Suppressor macrophage treated with lipopolysaccharide for 1 hour (primary cell): ENCODE results near the gene SYNDIG1.

Source experiments
- DNase-seq, 3 donors: peaks; one replicate each; pipeline ENCODE4 v3.0.0-alpha.2; 2020 to 2022

The SYNDIG1 gene

GRCh38 chr20:24469116-24469893 lies at the start of gene SYNDIG1:
Gene SYNDIG1 (plus strand): TSS chr20:24469629. CDS start chr20:24543098, 73,469 bp downstream.
- DNase-seq: no peak

- no peak for DNase-seq
Observed at GRCh38 chr20:24419786-24420185, 49.6 kb upstream of the SYNDIG1 start.

- DNase-seq: no peak
Observed at GRCh38 chr20:24420567-24420966, 48.9 kb upstream of the SYNDIG1 start.

GRCh38 chr20:24421071-24421470 lies 48.4 kb upstream of the SYNDIG1 start:
- no peak for DNase-seq

- no peak for DNase-seq
Observed at GRCh38 chr20:24422091-24422760, 47.2 kb upstream of the SYNDIG1 start.

GRCh38 chr20:24423390-24424313 lies 45.8 kb upstream of the SYNDIG1 start:
- no peak for DNase-seq

- no peak for DNase-seq
Observed at GRCh38 chr20:24425523-24426135, 43.8 kb upstream of the SYNDIG1 start.

GRCh38 chr20:24431279-24432045 lies 38.0 kb upstream of the SYNDIG1 start:
- no peak for DNase-seq

GRCh38 chr20:24432046-24432442 lies 37.4 kb upstream of the SYNDIG1 start:
- no peak for DNase-seq

- no peak for DNase-seq
Observed at GRCh38 chr20:24436160-24436559, 33.3 kb upstream of the SYNDIG1 start.

- DNase-seq: no peak
Observed at GRCh38 chr20:24437196-24438082, 32.0 kb upstream of the SYNDIG1 start.

GRCh38 chr20:24438331-24438730 lies 31.1 kb upstream of the SYNDIG1 start:
- DNase-seq: no peak

GRCh38 chr20:24439737-24440387 lies 29.6 kb upstream of the SYNDIG1 start:
- no peak for DNase-seq

- DNase-seq: no peak
Observed at GRCh38 chr20:24441661-24442060, 27.8 kb upstream of the SYNDIG1 start.

GRCh38 chr20:24442909-24443308 lies 26.5 kb upstream of the SYNDIG1 start:
- no peak for DNase-seq

GRCh38 chr20:24443436-24443835 lies 26.0 kb upstream of the SYNDIG1 start:
- DNase-seq: no peak

- no peak for DNase-seq
Observed at GRCh38 chr20:24444526-24445190, 24.8 kb upstream of the SYNDIG1 start.

GRCh38 chr20:24445510-24446170 lies 23.8 kb upstream of the SYNDIG1 start:
- DNase-seq: no peak

- no peak for DNase-seq
Observed at GRCh38 chr20:24446811-24447210, 22.6 kb upstream of the SYNDIG1 start.
